NCI-H2171 (cell line): ENCODE measurements around the gene QTRT2.
A peak's percentile ranks its signal among the peaks of the same experiment; 100 is the strongest.

Experiments
- DNase-seq: peaks from one replicate; lab custom pipeline; 2025; lab: John Stamatoyannopoulos, UW

Gene QTRT2

GRCh38 chr3:114056130-114057010 is at the start of gene QTRT2, which contains the start of gene CCDC191:
Gene QTRT2, plus strand, starts transcription at chr3:114056737. Its CDS starts 8,521 bp downstream, at chr3:114065258.
Gene CCDC191, minus strand, starts transcription at chr3:114056526. Its CDS starts 60 bp downstream, at chr3:114056466.
- DNase-seq, result peak; percentile 100

DNA sequence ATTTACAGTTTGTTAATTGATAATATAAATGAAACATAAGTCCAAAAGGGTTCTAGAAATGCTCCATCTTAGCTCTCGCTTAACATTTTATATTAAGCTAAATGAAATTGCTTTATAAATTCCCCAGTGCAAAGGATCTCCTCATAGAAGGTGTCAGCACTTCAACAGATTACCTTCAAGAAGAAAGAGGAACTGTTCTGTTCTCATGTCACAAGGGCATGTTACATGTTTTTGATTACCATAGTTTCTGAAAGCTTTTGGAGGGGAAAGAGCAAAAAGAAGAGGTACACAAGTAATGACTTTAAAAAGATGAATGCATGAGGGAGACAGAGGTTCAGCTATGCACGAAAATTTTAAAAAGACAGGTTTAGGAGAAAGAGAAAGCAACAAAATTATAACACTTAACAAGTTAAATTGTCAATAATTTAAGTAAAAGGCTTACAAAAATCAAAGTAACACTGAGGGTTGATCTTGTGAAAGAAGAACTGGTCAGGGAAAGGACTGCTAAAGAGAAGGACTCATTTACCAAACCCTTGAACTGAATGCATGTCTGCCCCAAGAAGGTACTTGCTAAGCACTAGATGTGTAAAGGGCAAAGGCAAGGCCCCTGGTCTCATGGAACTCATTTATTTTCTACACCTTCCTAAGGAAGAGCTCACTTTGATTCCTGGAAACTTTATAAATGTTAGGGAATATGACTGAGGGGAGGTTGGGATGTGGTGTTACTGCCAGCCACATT is 45.3 kb upstream of the QTRT2 start:
- DNase-seq, result no peak

- DNase-seq, result no peak
Measured at GRCh38 chr3:114014211-114014610, 42.3 kb upstream of the QTRT2 start.

DNA sequence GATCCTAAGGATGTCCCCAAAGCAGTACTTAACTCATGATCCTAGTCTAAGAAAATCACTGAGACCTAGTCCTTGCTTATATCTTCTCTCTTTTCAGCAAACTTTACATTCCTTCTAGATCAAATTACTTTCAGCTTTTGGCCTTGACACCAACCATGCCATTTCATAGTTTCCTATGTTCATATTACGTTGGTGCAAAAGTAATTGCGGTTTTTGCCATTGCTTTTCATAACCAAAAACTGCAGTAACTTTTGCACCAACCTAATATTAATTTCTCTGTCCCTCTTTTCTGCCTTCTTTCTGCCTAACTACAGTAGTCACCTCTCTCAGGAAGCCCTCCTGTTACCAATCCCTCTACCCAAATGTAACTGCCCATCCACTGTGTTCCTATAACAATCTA is 37.1 kb upstream of the QTRT2 start:
- DNase-seq, result no peak

DNA sequence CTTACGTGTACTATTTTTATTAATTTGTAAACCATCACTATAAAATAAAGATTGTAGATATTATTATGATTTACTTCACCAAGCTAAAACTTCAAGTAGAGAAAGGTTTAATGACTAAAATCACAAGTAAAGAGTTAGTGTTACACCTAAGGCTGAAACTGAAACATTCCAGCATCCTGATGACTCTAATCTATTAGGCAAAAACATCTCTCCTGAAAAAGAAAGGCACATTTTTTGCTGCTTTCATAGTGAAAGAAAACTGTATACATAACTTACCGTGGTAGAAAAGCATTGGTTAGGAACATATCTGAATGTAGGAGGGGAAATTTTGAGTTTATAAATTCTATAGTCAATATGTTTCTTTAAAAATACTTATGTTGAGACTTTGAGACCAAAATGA is 35.6 kb upstream of the QTRT2 start:
- DNase-seq, result no peak

GRCh38 chr3:114022145-114022802 is 34.3 kb upstream of the QTRT2 start:
- no peak for DNase-seq

GRCh38 chr3:114025451-114025850 is 31.1 kb upstream of the QTRT2 start:
- no peak for DNase-seq

GRCh38 chr3:114026331-114026730 is 30.2 kb upstream of the QTRT2 start:
- no peak for DNase-seq

DNA sequence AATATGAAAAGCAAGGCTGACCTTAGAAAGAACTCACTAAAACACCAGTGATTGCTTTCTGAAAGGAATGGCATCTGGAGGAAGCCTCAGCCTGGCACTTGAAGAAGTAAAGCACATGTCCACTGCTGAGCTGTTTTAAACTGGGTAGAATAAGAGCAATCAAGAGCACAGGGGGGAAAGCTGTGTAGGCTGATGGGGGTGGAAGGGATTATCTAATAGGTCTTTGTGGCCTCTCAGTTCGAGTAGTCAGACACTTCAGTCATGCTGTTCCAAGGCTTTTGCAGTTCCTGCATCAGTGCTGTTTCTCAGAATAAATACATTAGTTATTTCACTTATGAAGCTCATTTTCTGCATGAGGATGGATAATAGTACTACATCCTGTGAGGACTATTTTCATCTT is 22.8 kb upstream of the QTRT2 start:
- no peak for DNase-seq

DNA sequence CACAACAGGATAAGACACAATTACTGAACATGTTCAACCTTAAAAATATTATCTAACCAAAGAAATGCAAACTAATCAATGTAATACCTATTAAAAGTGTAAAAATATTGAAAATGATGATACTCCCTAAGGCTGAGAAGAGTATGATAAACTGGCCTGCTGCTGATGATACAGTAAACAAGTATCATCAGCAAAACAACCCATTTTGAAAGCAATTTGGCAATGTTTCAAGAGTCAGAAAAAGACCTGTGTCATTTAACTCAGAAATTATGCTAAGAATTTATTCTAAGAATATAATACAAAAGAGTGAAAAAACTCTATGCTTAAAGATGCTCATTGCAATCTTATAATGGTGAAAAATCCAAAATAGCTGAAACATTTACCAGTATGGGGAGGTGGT is 22.3 kb upstream of the QTRT2 start:
- DNase-seq, result no peak

GRCh38 chr3:114034787-114035545 is 21.6 kb upstream of the QTRT2 start:
- no peak for DNase-seq

- DNase-seq, result no peak
Measured at GRCh38 chr3:114035896-114036295, 20.6 kb upstream of the QTRT2 start.

DNA sequence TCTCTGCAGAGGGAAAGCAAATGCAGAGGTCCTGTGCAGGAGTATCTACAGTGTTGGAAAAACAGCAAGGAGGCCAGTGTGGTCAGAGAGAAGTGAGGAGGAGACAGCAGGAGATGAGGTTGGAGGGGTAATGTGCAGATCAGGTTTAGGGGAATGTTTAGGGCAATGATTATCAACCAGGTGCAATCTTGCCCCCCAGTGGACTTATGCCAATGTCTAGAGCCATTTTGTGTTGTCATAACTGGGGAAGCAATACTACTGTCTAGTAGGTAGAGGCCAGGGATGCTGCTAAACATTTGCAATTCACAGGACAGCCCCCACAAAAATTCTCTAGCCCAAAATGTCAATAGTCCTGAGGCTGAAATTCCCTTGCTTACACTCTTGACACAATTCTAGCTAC is 13.3 kb upstream of the QTRT2 start:
- DNase-seq, result no peak

- no peak for DNase-seq
Measured at GRCh38 chr3:114052216-114052615, 4.3 kb upstream of the QTRT2 start.

DNA sequence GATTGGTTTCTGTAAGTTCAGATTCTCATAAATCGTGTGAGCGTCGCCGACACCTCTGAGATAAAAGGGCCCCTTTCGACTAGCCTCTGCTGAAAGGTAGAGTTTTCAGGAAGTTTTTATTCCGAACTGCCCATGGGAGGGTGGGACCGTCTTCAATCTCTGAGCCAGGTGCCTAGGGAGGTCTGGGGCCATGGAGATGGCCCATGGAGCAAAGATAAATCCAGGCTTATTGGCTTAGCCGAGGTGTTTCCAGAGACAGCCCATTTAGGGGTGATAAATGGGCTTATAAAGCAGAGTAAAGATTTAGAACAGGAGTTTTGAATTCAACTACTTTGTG is 442 bp downstream of the QTRT2 start:
- DNase-seq, result no peak

DNA sequence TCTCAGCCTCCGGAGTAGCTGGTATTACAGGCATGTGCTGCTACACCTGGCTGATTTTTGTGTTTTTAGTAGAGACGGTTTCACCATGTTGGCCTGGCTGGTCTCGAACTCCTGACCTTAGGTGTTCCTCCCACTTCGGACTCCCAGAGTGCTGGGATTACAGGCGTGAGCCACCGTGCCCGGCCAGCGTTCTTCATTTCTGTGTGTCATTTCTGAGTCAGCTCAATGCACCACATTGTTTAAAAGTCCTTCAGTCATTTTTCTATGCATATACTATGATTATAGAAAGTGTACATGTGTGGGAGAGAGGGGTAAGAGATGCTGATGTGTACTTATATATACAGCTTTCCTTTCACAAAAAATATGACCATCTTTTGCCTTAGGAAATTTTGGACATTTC is 2.1 kb downstream of the QTRT2 start:
- DNase-seq, result no peak

GRCh38 chr3:114060906-114061655 is 4.5 kb downstream of the QTRT2 start:
- no peak for DNase-seq

DNA sequence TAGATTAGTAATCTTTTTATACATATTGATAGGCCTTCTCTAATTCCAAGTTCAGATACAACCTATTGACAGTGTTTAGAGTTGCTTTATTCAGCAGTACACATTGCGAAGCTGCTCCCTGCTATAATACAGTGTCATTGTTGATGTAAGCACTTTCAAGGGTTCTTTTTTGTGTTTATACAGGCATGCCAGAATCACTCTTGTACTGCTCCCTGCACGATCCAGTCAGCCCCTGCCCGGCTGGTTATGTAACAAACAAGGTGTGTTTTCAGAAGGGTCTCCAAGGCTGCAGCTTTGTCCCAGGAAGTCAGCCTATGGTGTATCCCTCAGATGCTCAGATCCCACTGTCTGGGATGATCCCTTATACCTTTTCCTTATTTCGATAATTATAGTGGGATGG is 11.3 kb downstream of the QTRT2 start:
- DNase-seq, result no peak

DNA sequence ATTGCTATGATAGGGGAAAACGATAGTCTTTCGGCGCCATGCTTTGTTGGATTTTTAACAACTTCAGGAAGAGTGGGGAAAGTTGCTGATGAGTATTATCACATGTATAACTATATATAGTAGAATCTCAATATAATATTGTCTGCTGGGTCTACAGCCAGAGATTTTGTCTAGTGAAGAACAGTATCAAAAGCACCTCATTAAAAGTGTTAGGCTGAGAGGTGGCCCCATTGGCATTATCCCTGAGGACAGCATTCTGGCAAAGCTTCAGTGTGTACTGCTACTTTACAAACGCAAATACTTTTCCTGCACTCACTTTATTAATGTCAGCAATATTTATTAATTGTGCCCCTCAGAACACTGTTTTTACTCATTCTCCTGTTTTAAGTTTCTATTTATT is 11.8 kb downstream of the QTRT2 start:
- DNase-seq, result no peak

GRCh38 chr3:114071786-114072185 is 15.2 kb downstream of the QTRT2 start:
- DNase-seq, result no peak

DNA sequence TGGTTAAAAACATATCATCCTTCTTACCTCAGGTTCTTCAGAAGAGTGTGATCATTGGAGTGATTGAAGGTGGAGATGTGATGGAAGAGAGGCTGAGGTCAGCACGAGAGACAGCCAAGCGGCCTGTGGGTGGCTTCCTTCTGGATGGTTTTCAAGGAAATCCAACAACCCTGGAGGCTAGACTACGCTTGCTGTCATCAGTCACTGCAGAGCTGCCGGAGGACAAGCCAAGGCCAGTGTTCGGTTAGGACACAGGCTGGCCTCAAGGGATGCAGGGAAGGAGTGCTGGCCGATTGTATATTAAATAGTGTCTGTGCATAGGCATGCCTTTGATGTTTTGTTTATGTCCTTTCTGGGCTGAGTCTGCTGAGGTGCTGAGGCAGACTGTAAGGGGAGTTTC is 20.2 kb downstream of the QTRT2 start:
- DNase-seq, result no peak
